HG02938 (cell line): ENCODE measurements around the gene LRRC4C.

Experiments
- ATAC-seq: cut with Tn5 transposase; IDR thresholded peaks from one replicate; pipeline ENCODE4 v1.9.1; 2021; ENCODE audit warnings: mild to moderate bottlenecking, moderate library complexity; ENCODE audit not compliant: unreplicated experiment

The LRRC4C gene

DNA sequence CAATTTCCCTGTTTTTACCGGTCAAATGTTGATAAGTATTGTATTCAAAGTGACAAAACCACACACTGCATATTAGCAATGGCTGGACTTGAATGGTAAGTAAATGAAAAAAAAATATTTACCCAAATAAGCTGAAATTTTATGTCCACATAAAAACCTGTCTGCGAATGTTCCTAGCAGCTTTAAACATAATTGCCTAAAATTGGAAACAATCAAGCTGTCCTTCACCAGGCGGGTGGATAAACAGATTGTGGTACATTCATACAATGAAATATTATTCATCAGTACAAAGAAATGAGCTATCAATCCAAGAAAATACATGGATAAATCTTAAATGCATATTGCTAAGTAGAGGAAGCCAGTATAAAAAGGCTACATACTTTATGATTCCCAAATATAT is 1067.8 kb downstream of the LRRC4C start:
- ATAC-seq = no peak

DNA sequence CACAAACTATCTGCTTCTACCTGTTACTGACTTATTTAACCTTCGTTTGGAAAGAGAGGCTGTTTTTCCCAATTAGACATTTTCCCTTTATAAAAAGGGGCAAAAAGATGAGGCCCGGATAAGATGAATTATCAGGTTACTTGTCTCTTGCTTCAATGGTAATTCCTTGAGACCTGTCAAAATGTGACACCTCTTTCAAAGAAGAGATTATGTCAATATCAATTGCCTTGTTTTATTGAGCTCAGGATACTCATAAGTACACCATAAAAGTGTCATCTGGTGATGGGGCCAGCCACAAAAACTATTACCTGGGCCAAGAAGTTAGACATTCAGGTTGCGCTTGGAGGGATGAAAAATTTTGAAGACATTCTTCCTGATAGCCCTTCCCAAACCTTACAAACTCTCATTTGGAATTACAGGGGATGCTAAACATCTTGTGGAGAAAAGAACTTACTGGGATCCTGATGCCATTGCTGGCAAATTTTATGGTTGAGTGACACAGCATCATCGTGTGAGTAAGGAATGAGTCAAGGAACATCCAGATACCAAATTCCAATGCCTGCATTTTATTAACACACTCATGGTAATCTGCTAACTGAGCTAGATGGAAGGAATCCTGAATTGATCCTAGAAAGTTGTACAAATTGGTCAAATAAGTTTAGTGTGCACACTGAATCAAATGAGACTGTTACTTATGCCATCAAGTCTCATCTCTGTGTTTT is 1071.2 kb downstream of the LRRC4C start:
- ATAC-seq = no peak

DNA sequence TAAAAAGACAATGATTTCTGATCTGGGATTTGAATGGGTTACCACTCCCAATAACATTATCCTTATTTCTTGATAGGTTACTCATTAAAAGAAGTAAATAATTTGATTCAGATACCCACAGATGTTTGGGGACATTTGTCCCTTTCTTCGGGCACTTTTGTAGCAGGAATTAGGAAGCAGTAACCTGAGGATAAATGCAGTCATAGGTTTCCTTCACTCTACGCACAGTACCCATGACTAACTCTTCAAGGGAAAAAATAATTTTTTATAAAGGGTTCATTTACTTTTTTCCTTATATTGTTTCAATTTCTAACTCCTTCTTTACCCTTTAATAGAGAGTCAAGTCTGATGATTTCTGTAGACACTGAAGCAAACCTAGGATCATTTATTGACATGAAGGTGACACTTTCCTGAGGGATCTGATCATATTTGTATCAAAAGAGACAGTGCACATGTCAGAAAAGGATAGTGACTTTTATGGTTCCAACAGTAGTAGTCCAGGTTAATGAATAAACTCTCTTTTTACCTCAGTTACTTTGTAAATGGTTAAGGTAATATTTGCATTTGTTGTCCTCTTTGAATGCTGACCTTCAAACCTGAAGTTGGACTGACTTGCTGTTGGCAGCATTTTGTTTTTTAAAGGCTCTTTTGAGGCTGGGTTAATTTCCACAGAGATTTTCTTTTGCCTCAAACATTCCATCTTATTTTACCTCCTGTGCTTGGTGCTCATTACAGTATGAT is 1072.0 kb downstream of the LRRC4C start:
- no peak for ATAC-seq

DNA sequence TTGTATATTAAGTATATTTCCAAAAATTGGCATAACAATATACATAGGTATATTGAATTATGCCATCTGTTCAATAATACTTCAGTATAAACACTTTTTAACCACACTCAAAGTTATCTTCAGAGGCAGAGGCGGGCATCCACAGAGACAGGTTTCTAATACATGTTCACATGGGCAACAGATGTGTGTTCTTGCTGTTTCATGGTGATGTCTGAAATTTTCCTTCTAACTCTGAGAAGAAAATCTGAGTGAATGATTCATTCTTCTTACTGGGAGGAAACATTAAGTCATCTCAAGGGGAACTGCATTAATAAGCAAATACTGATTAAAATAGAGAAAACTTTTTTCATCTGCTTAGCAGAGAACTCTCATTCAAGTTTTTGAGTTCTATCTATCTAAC is 1074.5 kb downstream of the LRRC4C start:
- no peak for ATAC-seq

DNA sequence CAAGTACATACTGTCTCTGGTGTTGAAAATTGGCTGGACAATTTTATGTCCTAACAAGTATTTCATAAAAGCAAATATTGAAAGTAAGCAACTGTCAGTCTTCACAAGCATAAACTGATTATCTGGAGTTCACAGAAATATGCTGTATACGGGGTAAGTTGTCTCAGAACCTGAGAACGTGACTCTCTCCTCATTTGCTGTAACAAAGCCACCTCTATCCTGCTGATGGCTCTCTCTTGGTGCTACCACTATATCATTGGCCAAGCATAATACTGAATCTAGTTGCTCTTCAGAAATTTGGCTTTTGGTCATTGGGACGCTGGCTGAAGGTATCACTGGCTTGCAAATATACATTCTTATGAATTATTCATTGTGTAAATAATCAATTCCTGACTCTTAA is 1078.0 kb downstream of the LRRC4C start:
- ATAC-seq = no peak

DNA sequence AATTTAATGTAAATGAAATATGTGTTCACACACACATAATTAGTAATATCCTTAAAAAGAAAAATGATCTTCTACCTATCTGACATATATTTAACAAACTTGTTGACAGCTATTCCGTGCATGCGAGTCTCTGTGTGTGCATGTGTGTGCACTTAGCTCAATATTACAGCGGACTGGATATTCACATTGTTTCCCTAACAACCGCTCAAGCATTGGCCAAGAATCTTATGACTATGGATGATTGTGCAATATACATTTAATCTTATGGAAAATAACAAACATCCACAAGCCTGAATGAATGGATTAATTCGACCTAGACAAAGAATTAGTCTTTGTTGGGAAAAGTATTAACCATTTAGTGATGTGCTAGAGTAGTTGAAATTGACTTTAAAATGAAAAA is 1078.6 kb downstream of the LRRC4C start:
- ATAC-seq = no peak

DNA sequence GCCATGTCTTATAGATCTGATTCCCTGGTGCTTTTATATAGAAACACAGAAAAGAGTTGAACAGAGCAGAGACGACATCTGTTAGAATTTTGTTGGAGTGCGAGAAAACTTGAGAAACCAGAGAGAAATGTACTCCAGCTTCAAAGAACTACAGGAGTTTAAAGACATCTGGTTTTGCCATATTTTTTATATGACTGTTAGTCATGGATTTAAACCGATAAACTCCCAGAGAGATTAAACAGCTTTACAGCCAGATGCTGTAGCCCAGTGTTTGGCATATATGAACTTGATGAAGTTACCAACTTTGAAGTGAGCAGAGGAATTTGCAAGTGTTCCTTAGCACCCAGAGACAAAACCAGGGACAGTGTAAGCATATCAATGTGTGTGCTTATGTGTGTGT is 1083.1 kb downstream of the LRRC4C start:
- no peak for ATAC-seq

DNA sequence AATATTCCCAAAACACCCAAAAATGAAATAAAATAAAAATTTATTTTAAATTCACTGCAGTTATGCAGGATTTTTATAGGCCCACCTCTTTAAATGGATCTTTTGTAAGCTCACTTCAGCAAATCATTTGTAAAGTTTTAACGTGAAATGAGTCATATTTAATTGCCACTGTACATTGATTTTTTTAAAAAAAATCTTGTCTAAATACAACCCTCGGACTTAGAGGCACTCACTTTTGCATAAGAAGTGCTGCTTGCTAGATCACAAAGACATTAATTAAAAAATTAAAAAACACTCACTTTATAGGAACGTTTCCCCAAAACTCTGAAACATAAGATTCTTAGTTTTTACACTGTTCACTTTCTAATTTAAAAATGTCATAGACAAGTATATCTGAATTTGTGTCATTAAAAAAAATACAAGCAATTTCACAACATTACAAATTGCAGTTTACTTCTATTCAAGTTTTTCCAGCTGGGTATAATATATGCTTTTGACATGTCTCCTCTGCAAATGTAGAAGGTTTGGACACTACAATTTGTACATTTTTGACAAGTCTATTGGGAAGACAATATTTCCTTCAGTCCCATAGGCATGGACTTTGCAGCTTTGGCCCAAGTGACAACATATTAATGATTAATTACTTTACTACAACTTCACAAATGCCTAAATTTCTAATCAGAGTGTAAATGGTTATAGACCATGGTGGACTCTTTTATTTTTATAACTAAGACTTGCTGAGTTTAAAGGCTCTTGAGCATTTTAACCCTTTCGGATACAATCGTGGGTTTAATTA is 1088.4 kb downstream of the LRRC4C start:
- ATAC-seq = no peak

DNA sequence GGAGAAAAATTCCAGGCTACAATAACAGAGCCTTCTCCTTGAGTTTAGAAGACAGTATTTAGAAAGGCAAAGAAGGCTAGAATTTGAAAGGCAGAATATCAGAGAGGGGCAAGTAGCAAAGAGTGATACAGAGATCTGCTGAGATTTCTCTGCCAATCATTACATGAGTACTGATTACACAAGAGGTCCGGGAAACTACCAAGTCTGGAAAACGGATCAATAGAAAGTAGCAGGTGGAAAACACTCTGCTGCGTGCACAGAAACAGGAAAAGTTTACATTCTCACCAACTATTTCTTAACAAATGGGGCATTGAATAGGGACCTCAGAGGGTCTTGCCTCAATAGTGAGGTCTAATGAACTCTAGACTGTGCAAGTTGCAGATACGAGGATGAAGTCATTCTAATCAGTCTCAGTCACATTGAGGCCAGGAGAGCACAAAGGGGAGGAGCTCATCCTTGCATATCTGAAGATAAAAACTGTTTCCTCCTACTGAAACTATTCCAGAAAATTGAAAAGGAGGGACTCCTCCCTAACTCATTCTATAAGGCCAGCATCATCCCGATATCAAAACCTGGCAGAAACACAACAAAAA is 1099.2 kb downstream of the LRRC4C start:
- ATAC-seq = no peak

DNA sequence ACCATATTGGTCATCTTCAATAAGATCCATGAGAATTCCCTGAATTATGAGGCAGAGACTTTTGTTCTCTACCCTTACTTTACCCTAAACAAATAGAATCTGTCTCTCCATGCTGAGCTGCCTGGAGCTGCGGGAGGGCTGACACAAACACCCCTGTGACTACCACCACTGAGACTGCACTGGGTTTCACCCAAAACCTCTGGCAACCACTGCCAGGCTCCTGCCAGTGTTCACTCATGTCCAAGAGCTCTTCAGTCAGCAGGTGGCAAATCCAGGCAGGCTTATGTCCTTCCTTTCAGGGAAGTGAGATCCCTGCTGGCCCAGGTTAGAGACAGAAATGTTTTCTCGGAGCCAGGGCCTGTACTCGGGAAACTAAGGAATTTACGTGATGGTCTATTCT is 1105.3 kb downstream of the LRRC4C start:
- no peak for ATAC-seq

DNA sequence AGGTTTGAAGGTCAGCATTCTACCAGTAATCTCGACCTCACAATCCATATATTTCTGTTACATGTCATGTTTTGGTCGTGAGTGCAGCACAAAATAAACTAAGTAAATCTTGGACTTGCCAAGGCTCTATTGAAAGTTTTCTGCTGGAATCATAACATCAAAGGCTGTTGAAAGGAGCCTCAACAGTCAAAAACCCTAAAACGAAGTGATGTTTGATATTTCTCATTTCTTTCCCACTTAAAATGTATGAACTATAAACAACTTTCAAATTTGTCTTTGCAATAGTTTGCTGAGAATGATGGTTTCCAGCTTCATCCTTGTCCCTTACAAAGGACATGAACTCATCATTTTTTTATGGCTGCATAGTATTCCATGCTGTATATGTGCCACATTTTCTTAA is 1118.5 kb downstream of the LRRC4C start:
- no peak for ATAC-seq

DNA sequence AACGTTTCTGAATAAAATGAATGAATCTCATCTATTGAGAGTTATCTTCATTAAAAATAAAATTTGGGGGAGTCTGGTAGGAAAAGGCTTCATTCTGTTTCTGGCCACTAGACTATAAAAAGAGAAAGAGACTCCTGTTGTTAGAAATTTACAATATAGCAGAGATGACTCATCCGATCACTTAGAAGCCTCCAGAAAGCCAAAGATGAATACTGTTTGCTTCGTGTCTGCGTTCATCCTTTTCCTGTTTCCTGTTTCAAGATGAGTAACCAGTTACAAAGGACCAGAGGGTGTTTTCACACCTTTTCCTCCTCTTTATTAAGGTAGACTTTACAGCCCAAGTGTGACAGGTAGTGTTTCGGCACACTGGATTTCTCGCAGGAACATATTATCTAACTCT is 1120.7 kb downstream of the LRRC4C start:
- ATAC-seq = no peak

DNA sequence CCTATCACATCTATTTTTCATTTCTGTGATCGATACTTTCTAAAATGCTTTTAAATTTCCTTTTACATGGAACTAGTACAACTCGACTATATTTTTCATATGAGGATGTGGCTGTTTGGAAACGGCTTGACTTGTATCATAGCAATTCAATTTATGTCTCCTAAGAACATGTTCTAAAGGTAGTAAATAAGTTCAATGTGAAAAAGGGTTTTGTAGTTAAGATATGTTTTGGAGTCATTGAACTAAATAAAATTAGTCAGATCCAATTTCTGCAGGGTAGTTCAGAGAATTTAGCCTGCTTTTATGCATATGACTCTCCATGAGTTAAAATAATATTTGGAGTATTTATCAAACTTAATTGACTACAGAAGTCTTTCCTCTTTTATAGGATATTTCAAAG is 1121.4 kb downstream of the LRRC4C start:
- no peak for ATAC-seq

DNA sequence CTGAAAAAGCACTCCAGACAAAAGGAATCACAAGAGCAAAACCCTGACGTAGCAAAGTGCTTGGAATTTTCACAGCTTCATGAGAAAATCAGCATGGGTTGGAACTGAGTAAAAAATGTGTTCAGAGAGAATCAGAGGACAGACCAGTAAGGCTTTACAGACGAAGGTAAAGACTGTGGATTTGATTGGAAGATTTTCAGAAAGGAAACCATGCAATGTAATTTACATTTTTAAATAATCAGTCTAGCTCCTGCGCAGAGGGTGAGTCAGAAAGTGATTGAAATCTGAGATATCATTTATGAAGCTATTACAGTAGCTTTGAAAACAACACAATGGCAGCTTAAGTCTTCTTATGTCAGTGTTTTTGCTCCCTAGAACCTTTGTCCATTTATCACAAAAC is 1122.3 kb downstream of the LRRC4C start:
- no peak for ATAC-seq

DNA sequence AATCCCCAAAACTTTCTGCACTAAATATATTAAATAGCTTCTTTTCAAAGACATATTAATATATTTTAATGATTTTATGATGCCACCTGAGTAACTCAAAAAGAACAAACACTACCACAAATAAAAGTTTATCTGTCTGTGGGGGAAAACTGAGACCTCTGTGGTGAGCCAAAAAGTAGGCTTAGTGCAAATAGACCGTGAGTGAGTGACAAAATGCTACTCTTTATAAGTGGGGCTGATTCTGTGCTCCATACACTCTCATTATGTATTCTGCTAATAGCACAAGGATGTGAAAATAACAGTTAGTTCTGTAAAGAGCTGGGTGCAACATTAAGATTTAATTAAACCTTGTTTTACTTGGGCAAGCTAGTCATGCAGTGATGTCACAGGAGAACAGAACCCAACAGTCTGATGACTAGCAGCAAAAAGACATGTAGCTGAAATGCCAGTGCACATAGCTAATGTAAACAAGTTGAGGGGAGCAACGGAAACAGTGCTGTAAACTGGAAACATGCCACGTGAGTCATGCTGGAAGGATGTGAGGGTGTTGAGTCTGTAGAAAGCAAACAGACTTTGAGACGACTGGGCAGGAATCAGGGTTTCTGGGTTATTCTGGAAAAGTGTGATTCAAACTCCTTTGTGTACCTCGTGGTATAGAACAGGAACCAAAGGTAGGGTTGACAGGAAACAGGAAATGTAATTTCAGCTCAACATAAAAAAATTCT is 1130.4 kb downstream of the LRRC4C start:
- no peak for ATAC-seq

DNA sequence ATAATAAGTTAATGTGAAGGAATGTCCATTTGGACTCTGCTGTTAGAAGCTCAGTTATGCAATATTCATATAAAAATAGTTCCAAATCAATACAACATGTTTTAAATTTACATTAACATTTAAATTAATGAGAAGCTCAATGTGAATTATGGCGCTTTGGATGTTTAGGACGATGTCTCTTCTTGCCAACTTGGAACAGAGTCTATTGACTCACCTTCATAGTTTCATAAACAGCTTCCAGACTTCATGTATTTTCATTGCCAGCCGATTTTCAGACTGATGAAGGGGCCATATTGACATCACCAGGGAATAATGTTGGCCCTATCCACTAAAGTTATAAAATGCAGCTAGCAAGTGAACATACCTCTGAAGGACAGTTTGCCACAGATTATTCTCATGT is 1136.2 kb downstream of the LRRC4C start:
- ATAC-seq = no peak

DNA sequence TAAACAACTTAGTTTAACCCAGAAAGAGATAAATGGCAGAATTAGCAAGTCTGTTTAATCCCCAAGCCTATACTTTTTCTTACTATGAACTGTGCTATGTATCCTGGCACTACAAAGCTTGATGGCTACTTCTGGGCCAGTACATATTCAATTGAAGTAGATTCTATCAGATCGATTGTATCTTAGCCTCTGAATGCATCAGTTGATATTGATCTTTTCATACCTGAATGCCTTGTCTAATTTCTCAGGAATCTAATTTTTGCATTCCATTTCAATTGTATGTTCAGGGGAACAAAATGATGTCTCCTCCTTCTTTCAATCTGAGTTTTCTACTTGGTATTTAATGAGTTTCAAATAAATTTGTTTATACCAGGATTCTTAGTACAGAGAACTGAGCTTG is 1137.9 kb downstream of the LRRC4C start:
- no peak for ATAC-seq

DNA sequence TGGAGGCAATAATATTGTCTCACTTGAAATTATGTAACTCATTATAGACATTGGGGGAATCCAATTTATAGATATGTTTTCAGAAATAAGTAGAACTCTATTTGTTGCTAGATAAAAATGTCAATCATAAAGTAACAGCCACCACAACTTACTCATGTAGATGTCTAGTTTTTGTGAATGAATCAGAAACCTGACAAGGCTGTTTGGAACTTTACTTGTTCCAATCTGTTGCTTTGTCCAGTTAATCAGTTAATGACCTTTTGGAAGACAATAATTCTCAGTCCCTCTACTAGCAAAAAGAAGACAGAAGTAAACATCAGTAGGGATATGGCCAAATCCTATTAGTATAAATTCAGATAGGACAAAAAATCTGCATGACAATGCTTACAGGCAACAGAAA is 1143.3 kb downstream of the LRRC4C start:
- no peak for ATAC-seq

DNA sequence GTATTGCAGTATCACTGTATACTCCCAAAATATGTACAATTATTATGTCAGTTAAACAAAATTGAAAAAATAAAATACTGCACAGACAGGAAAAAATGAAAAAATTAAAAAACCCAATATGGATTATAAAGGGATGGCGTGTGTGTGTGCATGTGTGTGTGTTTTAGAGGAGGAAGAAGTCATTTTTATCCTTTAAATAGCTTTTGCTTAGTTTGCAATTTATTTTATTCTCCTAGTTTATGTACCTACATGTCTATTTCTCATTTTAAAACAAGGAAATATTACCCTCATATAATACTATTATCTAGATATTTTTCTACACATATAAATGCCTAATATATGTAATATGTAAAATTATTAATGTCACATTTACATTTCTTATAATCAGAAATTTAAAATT is 1144.3 kb downstream of the LRRC4C start:
- no peak for ATAC-seq

DNA sequence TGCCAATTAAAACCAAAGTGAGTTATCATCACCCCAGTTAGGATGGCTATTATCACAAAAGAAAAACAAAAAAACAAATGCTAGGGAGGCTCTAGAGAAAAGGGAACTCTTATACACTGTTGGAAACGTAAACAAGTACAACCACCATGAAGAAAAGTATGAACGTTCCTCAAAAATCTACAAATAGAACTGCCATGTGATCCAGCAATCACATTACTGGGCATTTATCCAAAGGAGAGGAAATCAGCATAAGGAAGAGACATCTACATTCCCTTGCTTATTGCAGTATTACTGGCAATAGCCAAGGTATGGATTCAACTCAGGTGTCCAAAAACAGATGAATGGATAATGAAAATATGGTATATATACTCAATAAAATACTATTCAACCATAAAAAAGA is 1145.1 kb downstream of the LRRC4C start:
- ATAC-seq = no peak
